Activated CD8-positive, alpha-beta memory T cell treated with anti-CD3 and anti-CD28 coated beads for 4 hours (primary cell): ENCODE data around the gene ERGIC1.

Experiments
- DNase-seq, 2 donors: peaks; one replicate each; pipeline ENCODE4 v3.0.0-alpha.2; 2020; ENCODE audit warnings: low read depth in 2 of 2

Gene ERGIC1

DNA sequence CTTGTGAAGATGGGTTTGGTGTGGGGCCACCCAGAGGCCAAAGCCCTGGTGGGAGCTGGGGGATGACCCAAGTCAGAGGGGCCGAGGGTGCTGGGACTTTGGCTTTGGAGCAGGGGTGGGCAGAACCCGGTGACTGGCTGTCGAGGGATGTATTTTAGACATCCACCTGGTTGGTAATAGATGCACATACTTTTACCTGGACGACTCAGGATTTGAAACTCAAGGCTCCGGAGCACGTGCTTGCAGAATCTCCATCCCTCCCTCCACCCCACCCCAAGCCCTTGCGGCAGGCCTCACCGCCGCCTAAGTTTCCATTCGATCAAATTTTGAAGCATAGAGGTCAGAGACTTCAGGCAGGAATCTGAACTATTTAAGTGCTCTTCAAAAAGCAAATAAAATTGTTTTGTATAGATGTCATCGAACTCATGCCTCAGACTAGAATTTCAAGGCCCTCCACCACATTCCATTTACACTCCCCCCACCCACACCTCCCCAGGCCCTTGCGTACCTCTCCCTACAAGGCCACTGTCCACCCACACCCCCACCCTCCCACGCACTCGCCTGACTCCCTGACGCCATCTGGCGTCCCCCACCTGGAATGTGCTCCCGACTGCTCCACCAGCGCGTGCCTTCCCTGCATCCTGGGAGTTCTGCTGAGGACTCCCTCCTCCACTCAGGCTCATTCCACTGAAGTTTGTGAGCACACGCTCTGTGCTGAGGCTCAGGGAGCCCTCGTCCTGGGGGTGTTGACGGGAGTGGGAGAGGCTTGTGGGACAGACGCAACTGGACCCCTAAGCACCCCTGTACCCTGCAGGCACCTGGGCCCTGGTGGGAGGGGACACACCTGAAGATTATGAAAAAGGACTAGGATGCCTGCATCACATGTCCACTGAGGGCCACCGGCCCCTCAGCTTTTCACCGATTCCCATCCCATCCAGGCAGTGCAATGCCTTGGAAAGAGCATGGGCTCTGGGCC lies 68.7 kb downstream of the ERGIC1 start:
- no peak for DNase-seq

GRCh38 chr5:172903790-172904189 lies 69.7 kb downstream of the ERGIC1 start:
- no peak for DNase-seq

GRCh38 chr5:172904312-172904642 lies 70.2 kb downstream of the ERGIC1 start:
- no peak for DNase-seq

- DNase-seq: no peak
These were observed 70.7 kb downstream of the ERGIC1 start for GRCh38 chr5:172904643-172905345.

DNA sequence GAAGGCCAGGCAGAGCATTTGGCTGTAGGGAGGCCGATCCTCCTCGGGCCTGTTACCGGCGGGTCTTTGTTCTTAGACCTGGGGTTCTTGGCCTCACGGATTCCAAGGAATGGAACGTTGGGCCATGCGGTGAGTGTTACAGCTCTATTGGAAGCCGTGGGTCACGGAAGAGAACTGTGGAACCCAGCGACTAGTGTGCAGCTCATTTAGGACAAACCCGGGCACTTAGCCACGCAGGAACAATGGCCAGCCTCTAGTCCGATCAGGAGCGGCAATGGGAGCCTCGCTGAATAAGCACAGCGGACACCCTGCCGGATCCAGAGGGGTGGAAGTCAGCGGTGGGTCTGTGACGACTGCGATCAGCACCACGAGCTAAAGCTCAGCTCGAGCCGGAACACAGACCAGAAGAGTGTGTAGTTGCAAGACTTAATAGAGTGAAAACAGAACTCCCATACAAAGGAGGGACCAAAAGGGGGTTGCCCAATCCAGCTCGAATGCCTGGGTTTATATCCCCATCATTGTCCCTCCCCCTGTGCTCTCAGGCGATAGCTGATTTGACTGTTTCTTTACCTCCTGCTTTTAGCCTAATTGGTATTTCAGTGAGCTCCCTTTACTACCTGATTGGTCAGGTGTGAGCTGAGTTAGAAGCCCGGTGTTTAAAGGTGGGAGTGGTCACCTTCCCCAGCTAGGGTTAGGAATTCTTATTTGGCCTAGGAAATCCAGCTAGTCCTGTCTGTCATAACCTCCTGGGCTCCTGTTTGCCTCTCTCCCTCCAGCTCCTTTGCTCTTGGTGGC lies 71.5 kb downstream of the ERGIC1 start:
- no peak for DNase-seq

DNA sequence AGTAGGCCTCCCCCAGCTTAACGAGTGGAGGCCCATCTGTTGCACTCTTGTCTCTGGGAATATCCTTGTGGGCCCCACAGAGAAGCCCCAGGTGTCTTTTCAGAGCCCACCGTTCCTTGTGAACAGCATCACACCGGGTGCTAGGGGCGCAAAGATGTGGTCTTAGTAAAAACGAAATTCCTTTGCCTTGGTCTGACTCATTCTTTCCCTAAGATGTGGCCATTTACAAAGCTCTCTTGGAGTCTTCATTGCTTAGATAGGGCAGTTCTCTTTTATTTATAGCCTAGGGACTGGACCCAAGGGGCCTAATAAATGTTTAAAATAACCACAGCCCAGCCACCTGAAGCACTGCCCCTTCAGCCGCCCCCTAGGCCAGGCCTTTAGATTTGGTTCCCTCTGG lies 72.4 kb downstream of the ERGIC1 start:
- DNase-seq: no peak

DNA sequence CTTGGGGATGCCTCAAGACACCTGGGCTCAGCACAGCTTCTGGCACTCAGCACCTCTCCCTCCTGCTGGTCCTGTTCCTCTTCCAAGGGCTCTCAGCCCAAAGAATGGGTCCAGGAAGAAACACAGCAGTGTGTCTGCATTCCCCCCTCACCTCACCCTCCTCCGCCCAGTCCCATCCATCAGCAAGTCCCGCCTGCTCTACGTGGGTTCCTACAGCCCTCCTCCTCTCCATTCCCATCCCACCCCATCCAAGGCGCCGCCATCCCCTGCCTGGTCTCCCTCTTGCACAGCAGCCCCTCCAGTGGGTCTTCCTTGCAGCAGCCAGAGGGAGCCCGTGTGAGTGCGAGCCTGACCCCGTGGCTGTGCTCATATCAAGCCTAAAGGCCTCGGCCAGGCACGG lies 72.8 kb downstream of the ERGIC1 start:
- no peak for DNase-seq

DNA sequence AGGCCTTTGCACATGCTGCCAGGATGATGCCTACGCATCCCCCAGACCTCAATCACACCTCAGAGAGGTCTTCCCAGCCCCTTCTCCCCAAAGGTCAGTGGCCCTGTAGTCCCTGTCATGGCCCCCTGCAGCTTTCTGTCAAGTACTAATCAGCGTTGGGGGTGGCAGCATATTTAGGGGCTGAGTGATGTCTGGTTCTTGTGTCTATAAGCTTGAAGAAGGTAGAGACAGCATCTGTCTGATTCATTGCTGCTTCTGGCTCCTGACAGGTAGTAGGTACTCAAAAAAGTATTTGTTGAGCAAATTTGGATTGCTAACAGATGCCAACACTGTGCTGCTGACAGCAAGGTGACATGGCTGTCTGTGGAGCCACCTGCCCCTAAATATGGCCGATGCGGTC lies 73.6 kb downstream of the ERGIC1 start:
- no peak for DNase-seq

- no peak for DNase-seq
These were observed 74.6 kb downstream of the ERGIC1 start for GRCh38 chr5:172908662-172909061.

DNA sequence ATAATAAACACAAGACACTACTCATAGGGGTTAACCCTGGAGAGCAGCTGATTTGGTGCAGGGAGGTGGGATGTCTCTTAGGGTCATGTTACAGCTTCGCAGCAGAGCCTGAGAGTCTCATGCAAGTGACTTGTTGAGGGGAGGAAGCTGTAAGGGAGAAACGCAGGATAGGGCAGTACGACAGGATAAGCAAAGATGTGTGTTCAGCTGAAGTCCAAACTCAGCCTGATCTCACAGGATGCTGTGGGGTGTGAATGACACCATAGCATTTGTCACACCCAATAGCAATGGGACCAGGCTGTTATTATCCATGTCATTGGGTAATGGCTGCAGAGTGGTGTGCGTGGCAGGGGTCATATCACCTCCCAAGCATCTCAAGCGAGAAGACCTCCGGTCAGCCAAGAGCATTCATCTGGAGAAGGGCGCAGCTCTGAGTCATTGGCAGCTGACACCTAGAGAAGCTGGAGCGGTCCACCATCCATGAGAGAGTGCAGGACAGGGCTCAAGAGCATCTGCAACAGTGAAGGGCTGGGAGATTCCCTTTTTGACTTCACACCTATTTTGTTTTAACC lies 76.0 kb downstream of the ERGIC1 start:
- DNase-seq: no peak

DNA sequence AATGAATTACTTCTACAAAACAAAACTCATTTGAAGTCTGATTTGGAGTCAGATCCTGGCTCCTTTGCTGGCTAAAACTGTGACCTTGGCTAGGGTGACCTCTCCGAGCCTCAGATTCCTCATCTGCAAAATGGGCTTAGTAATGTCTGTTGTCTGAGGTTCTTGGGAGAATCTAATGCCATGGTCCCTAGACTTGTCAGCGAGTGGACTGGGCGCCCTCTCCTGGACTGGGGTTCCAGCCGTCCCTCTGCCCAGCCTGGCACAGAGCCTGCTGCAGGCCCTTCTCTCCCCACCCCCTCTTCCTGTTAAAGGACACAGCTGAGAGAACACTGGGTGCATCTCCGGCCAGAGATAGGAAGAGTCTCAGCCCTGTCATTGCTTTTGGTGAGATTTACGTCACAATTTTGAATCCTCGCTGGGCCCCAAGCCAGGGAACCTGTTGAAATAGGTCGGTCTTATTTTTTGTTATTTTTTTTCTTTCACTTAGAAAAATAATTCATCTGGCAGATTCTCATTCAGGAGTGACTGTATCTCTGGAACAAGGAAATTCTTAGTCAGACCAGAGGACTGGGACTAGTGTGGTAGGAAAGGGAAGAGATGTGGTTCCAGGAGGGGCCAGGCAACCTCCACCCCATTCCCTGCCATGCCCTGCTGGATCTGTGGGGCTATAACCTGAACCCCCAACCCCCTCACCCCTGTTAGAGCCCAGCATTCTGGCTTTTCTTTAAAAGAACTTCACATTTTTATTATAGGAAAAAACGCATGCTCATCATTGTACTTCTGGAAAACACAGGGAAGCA lies 77.0 kb downstream of the ERGIC1 start:
- no peak for DNase-seq

GRCh38 chr5:172911628-172911880 lies 77.5 kb downstream of the ERGIC1 start:
- no peak for DNase-seq

- no peak for DNase-seq
These were observed 77.9 kb downstream of the ERGIC1 start for GRCh38 chr5:172911976-172912375.

- DNase-seq: no peak
These were observed 79.2 kb downstream of the ERGIC1 start for GRCh38 chr5:172913117-172913850.

DNA sequence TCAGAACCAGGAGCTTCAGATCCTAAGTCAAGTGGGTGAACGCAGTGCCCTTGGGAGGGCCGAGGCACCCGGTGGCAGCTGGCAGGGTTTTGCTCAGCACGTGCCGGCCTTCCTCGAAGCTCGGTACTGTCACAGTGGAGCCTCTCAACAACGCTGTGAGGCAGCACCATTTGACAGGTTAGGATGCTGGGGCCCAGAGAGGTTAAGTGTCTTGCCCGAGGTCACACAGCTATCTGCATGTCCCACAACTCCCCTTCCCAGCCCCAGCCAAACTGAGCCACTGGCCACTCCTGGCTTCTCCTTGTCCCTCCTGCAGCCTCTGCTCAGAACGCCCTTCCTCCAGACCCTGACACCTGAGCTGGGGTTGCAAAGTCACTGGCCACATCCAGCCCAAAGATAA lies 81.5 kb downstream of the ERGIC1 start:
- DNase-seq: no peak

DNA sequence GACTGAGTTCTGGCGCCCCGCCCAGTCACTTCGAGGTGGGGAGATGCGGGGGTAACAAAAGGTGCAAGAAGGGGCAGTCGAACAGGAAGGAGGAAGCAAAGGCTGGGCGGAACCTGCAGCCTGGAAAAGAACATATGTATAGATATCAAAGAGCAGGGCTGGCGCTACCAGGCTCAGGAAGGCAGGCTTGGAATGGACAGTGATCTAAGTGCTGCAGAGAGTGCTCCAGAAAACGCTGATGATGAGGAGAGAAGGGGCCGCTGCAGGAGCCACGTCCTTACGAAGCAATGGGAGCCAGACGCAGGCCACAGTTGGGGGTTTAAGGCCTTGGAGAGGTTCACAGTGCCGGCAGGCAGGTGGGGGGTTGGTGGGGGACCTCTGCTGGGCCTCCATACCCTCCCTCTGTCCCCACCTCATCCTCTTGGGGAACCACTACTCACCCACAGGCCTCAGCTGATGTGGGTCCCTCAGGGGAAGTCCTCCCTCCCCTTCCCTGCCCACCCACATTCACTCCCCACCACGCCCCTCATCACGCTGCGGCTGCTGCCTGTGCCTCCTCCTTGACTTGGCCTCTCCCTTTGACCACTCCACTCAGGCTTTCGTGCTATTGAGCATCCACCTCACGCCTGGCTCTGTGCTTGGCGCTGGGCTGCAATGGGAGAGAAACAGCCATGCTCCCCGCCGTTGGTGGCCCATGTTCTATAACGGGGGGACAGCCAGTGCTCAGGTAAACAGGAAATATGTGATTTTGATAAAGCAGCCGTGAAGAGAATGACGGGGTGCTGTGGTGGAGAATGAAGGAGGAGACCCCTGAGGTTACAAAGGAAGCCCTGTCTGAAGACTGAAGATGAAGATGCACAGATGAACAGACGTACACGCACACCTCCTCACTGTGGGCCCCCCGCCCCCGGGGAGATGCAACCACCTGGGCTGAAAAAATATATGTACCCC lies 84.6 kb downstream of the ERGIC1 start:
- peak; percentile 4 to 11 for DNase-seq

GRCh38 chr5:172919525-172920446 lies 85.7 kb downstream of the ERGIC1 start:
- DNase-seq: no peak

GRCh38 chr5:172920447-172920849 lies 86.4 kb downstream of the ERGIC1 start:
- no peak for DNase-seq
